GM21447 (cell line): ENCODE data around the gene KRTAP10-9.
"Not testable (repeated sequence)": the region's sequence is repeated elsewhere in the genome, so short reads cannot be mapped to it uniquely, and the experiment has no call there.

ENCODE experiments used
- ATAC-seq: cut with Tn5 transposase; IDR thresholded peaks from one replicate; pipeline ENCODE4 v1.9.1; 2021; ENCODE audit not compliant: unreplicated experiment

KRTAP10-9 gene, protein sequence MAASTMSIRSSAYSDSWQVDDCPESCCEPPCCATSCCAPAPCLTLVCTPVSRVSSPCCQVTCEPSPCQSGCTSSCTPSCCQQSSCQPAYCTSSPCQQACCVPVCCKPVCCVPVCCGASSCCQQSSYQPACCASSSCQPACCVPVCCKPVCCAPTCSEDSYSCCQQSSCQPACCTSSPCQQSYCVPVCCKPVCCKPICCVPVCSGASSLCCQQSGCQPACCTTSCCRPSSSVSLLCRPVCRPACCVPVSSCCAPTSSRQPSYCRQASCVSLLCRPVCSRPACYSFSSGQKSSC

DNA sequence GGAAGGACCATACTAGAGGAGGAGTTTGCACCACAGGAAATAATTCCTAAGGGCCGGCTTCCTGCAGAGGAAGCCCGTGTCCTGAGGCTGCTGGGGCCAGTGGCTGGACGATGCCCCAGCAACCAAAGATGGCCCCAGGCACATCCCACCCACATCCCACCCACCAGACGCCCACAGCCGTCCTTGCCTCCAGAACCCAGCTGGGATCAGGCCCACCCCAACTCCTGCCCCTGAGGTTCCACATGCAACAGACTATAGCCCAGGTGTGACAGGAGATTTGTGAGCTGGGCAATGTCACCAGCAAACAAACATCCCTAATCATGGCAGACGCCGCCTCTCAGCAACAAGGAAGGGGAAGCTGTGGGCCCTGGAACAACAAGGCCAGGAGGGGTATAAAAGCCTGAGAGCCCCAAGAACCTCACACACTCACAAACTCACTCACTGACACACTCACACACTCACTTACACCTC is at the start of gene KRTAP10-9:
Gene KRTAP10-9, plus strand, starts transcription at position 421 of the 471 bp plus-strand sequence. CDS start 79 bp downstream, outside the sequence.
- no peak for ATAC-seq

DNA sequence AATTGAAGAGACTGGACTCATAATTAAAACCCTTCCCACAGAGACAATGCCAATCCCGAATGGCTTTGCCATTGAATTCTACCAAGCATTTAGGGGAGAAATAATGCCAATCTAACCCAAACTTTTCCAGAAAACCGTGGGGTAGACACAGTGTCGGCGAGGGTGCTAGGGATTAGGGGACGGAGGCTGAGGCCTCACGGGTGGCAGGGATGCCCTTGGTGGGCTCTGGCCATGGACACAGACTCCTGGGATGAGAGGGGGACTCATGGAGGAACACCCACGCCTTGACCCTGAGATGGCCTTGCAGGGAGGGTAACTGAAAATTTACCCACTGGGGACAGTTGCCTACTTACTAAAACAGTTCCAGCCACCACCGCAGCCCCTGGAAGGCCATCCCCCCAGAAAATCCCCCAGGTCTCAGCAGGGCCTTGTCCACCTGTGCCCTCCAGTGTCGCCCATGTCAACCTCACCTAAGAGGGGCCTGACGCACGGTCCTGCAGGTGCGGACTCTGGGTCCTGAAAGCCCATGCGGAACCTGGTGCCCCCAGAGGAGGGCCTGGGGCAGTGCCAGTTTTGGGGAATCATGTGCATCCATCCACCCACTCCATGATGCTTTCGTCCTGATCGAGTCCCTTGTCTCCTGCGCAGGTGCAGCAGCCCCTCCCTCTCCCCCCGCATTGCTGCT is 48.4 kb upstream of the KRTAP10-9 start:
- ATAC-seq, result no peak

- no peak for ATAC-seq
Observed at GRCh38 chr21:44579056-44579832, 47.6 kb upstream of the KRTAP10-9 start.

DNA sequence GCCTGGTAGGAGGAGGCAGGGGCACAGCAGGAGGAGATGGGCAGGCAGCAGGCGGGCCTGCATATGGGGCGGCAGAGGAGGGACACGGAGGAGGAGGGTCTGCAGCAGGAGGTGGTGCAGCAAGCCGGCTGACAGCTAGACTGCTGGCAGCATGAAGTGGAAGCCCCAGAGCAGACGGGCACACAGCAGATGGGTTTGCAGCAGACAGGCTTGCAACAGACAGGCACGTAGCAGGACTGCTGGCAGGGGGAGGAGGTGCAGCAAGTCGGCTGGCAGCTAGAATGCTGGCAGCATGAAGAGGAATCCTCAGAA is 47.1 kb upstream of the KRTAP10-9 start:
- no peak for ATAC-seq

DNA sequence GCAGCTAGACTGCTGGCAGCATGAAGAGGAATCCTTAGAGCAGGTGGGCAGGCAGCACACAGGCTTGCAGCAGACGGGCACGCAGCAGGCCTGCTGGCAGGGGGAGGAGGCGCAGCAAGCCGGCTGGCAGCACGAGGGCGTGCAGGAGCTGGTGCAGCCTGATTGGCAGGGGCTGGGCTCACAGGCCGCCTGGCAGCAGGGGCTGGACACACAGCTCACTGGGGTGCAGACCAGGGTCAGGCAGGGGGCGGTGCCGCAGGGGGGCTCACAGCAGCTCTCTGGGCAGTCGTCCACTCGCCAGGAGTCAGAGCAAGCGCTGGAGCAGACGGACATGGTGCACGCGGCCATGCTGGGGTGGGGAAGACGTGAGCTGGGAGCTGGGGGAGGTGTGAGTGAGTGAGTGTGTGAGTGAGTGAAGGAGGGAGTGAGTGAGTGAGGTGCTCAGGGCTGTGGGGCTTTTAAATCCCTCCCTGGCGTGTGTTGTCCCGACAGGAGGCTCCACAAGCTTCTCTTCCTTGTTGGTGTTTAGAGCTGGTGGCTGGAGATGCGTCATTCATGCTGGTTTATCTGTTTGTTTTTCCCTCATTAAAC is 46.6 kb upstream of the KRTAP10-9 start, which contains the start of gene KRTAP10-5:
Gene KRTAP10-5, minus strand, starts transcription at position 374 of the 591 bp plus-strand sequence. Its CDS starts 26 bp downstream, at position 348.
- ATAC-seq, result not testable (repeated sequence)

DNA sequence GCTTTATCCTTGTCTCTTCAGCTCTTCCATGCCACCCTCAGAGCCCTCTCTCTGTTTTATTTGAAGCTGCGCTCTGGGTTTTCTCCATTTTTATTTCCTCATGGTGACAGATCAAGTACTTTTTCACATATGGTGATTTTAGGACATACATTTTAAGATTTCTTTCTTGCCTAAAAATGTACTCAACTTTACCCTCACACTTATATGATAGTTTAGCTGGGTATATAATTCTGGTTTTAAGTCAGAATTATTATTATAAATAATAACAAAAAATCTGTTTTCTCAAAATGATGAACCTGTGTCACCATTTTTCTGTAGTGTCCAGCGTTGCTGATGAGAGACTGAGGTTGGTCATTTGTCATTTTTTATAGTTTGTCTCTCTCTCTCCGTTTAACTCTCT is 45.7 kb upstream of the KRTAP10-9 start:
- no peak for ATAC-seq

DNA sequence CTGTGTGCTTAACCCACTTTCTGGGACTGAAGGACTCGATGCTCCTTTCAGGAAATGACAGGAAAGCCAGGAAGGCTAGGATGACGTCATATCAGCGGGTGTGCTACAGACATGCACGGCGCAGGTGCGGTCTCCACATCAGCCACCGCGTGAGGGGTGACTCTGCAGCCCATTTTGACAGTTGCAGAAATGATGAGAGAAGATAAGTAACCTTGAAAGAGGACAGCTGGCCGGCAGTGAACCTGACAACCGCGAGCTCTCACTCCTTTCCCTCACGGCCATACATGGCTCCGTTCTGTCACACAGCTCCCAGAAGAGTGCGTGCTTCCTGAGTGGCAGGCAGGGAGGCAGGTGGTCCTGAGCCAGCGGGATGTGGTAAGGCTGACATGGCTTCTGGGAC is 44.8 kb upstream of the KRTAP10-9 start:
- no peak for ATAC-seq

DNA sequence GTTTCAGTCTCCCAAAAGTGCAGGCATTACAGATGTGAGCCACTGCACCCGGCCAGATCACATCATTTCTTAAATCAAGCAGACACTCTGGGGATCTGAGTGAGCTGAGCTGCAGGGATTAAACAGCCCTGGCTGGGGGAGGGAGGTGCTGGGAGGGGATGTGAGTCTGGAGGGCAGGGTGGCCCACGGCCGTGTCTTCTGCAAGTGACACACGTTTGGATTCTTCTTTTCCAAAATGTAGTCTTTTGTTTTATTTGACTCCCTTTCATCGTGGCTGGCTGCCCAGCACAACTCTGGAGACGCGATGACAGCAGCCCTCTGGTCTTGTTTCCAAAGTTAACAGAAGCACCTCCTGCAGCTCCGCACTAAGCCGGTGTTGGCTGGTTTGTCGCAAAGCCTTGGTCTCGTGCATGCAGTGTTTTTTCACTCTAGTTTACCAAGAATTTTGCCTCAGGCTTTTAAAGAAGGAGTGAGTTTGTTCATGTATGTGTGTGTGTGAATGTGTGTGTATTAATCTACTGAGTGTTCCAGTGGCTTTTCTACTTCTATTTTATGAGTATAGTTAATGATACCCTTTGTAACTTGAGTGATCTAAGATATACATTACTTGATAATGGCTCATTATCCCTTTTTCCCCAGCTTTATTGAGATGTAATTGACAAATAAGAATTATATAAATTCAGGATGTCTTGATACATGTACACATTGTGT is 43.6 kb upstream of the KRTAP10-9 start:
- no peak for ATAC-seq

- ATAC-seq, result no peak
Observed at GRCh38 chr21:44583800-44584147, 43.1 kb upstream of the KRTAP10-9 start.

DNA sequence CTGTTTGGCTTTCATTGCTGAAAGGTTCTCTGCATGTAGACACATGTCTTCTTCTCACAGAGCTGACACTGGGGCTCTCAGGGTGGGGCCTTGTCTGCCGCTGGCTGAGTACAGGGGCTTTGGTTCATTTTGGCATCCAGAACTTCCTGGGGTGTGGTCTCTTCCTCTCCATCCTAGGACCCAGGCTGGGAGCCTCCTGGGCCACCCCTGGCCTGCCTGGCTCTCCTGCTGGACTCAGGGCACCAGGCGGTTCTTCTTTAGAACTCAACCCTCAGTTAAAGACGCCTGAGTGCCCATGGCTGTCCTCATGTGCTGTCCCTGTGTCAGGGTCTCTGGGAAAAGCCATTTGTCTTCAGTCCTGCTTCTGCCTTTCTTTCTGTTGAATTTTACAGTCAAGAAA is 41.0 kb upstream of the KRTAP10-9 start:
- no peak for ATAC-seq

DNA sequence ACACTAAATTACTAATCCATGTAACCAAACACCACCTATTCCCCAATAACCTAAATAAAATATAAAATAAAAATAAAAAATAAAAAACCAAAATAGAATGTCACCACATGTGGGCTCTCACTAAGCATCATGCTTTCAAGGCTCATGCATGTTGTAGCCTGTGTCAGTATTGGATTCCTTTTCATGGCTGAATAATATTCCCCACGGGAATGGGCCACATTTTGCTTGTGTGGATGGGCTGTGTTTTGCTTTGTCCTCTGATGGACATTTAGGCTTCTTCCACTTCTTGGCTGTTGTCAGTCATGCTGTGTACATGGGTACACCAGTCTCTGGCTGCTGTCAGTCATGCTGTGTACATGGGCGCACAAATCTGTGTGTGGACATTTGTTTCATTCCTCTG is 37.8 kb upstream of the KRTAP10-9 start:
- no peak for ATAC-seq

DNA sequence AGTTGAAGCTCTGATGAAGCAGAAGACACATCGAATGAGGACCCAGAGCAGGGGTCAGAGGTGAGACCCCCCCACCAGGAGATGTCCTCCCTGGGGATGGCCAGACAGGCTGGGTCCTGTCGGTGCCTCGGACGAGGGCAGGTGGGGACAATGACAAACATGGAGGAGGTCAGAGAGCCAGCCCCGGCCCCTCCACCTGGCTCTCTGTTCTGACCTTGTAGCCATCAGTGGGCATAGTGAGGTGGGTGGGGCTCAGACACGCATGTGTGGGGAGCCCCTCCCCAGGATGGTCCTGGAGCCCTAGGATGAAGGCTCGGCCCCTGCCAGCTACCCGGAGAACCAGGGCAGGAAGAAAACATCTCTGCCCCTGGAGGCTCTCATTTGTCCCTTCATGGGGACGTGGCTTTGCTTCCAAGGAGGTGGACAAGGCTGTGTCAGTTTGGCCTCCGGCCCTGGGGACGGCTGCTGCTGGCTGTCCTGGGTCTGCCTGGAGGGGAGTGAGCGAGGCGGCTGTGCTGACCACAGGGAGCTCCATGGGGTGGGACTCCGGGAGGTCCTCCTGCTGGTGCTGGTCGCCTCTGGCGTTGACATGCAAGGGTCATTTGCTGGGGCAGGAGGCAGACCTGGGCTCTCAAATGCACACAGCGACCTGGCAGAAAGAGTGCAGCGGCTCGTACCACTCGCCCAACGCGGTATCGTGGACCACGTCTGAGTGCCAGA is 37.1 kb upstream of the KRTAP10-9 start:
- no peak for ATAC-seq

GRCh38 chr21:44590311-44590721 is 36.6 kb upstream of the KRTAP10-9 start:
- no peak for ATAC-seq

- not testable (repeated sequence) for ATAC-seq
Observed at GRCh38 chr21:44590897-44591800, 35.7 kb upstream of the KRTAP10-9 start.

- not testable (repeated sequence) for ATAC-seq
Observed at GRCh38 chr21:44591801-44592130, 35.1 kb upstream of the KRTAP10-9 start.

DNA sequence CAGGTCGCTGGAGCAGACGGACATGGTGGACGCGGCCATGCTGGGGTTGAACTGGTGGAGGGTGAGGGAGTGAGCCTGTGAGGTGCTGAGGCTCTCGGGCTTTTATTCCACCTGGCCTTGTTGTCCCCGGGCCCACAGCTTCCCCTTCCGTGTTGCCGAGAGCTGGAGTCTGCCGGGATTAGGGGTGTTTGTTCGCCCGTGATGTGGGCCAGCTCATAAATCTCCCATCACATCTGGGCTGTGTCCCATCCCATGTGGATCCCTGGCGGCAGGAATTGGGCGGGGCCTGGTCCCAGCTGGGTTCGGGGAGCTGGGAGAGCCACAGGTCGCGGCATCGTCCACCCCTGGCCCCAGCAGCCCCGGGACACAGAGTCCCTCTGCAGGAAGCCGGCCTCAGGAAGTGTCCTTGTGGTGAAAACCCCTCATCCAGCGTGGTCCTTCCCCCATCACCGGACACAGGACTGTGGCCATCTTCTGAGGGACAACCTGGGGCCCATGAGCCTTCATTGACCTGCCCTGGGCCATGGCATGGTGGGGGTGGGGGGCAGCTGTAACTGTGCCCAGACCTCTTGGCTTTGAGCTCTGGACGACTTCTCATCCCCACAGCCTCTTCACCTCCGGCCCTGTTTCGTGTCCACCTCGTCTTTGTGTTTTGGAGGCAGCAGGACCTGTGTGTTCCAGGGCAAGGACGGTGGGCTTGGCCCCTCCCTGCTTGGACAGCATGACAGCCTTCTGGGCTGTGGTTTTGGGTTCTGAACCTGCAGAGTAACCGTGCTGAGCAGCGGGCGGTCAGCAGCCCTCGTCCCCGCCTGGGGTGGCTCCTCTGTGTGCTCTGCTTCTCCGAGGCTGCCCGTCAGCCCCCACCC is 34.2 kb upstream of the KRTAP10-9 start, which contains the start of gene KRTAP10-6:
Gene KRTAP10-6, minus strand, starts transcription at position 60 of the 866 bp plus-strand sequence. Its CDS starts 21 bp downstream, at position 39.
- no peak for ATAC-seq

DNA sequence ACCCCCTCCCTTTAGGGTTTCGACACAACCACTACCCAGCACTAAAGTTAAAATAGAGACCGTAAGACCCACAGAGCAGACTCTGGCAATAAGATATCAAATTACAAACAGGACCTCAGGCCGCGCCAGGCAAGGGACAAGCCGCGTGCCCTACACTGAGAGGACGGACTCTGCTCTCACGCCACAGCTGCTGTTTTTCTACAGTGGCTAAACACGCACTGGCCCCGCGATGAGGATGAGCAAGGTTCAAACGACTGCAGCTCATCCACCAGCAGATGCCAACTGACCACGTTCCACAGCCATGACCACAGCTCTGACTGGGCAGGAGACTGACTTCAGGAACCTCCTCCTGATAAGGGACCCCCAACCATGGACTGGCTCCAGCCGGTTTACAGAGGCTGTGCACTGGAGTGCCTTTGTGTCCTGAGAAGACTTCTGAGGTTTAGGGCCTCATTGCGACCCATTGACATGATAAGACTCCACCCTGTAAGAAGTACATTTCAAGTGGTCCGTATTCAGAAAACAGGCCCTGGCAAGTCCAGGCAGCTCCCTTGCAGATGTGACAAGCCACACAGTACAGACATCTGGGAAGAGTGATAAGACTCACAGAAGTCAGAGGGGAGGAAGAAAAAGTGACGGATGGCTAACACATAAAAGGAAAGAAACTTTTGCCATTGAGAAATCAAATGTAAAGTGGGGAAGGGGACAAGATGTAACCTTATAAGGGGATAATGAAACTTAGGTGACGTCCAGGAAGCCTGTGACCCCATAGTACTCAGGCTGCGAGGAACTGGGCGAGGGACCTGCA is 33.1 kb upstream of the KRTAP10-9 start:
- ATAC-seq, result no peak
